ENCODE data around the gene NBPF1. TPM values are rescaled to one million over a fixed set of nuclear protein-coding genes. Genes with fewer than 3 reads are reported as not detected.
"Not testable (repeated sequence)": the region's sequence is repeated elsewhere in the genome, so short reads cannot be mapped to it uniquely, and the experiment has no call there.

The NBPF1 gene
- total and polyA plus RNA-seq, 9 of the 15 experiments (the other 6 are each of a cell fraction or from before 2014, with no cell fraction given): 5.2 to 42.6 (median 24.1) TPM

GRCh38 chr1:16512624-16513411, 100.5 kb downstream of the NBPF1 start:
- not testable (repeated sequence) for H3K4me3 ChIP-seq, ATAC-seq

More at GRCh38 chr1:16512624-16513411, 100.5 kb downstream of the NBPF1 start:
- WGBS (ENCODE audit: insufficient coverage, low coverage, missing lambda C conversion rate): 44% methylated on average over 13 of the region's 15 CpGs
- in situ Hi-C loops (cut with MboI): loop anchor here (25.0 kb wide), 1 partner anchor 99 kb away; the partner anchor contains the start of gene NBPF1
- FAIRE-seq; intact Hi-C loops (cut with micrococcal nuclease); H3K9me3 ChIP-seq (replicated peaks; ENCODE audit: control insufficient read depth, insufficient read depth, low read depth, low read length); H3K79me2 ChIP-seq (ENCODE audit: control insufficient read depth, insufficient read depth, low read length); BruUV-seq (replicated peaks); H3K27me3 ChIP-seq (ENCODE audit: control insufficient read depth in 2 of 2, insufficient read depth in 2 of 2, low read length in 2 of 2); CTCF ChIA-PET (ENCODE audit: low intra/inter-chr PET ratio); H3K27ac ChIP-seq (ENCODE audit: extremely low read depth, low read depth, low read length); H3K9me1 ChIP-seq (ENCODE audit: control insufficient read depth, insufficient read depth, low read length); H3K4me1 ChIP-seq (replicated peaks in 1 of 2; ENCODE audit: control insufficient read depth in 2 of 2, insufficient read depth in 2 of 2, low read length in 2 of 2); H4K20me1 ChIP-seq (replicated peaks; ENCODE audit: control insufficient read depth, insufficient read depth, low read length); H3K36me3 ChIP-seq (ENCODE audit: control insufficient read depth, insufficient read depth, low read length); DNase-seq (ENCODE audit: extremely low read depth in 1 of 4, low spot score in 3 of 4); TF ChIP-seq ZBTB40 (CRISPR knock-in tag; IDR thresholded peaks at IDR 0.05): not testable (repeated sequence)
- Histone ChIP-seq H2AFZ (ENCODE audit: low read depth, low read length) (peak overlapping the region; percentile 56), H3K9ac (ENCODE audit: insufficient read depth in 1 of 2, low read depth in 2 of 2, low read length in 2 of 2) (peak overlapping the region in 1 of 2 experiments; percentile 38; a peak in 1 of 4 replicates), H3K4me2 (ENCODE audit: insufficient read depth, low read length) (peak overlapping the region; percentile 72)
- peak; percentile 87 for TF ChIP-seq NFIC (IDR thresholded peaks at IDR 0.05)
- TF ChIP-seq ZBTB40 (IDR thresholded peaks at IDR 0.05): peak; percentile 66; the same call in 1 of the 2 replicates
- POLR2A ChIA-PET: interaction anchor here (0.6 to 1.3 kb wide), 6 partner anchors 7 to 392 kb away, joined by 3 to 8 read pairs (median 6); partner anchors contain the start of gene RNU1-2
